VCaP (cell line): ENCODE results near the gene CFAP77.

ENCODE experiments used
- H3K27ac ChIP-seq: fragments of 450-650 bp; 2 replicates; pipeline ENCODE4 v1.5.1; 2017
- TF ChIP-seq, protein P1 (sequence below): fragments of 450-650 bp; conservative IDR thresholded peaks from 2 replicates; pipeline ENCODE4 v1.5.1; 2017; ENCODE audit warnings: mild to moderate bottlenecking, moderate library complexity

Gene CFAP77

DNA sequence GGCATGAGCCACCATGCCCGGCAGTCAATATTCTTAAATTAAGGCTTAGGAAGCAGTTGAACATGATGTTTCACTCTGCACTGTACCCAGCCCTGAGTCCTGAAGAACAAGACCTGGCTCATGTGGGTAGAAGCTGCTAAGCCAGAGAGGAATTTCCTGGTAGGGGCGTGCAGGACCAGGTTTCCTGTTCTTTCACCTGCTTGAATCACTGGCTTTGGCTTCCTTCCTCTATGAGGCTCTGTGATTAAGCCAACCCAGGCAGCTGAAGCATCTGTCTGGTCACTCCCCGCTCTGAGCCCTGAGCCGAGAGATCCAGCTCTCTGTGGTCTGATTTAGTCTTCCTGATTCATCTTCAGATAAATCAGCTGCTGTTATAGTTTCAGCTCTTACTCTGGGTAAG lies 29.1 kb downstream of the CFAP77 start:
- TF ChIP-seq, protein P1, sequence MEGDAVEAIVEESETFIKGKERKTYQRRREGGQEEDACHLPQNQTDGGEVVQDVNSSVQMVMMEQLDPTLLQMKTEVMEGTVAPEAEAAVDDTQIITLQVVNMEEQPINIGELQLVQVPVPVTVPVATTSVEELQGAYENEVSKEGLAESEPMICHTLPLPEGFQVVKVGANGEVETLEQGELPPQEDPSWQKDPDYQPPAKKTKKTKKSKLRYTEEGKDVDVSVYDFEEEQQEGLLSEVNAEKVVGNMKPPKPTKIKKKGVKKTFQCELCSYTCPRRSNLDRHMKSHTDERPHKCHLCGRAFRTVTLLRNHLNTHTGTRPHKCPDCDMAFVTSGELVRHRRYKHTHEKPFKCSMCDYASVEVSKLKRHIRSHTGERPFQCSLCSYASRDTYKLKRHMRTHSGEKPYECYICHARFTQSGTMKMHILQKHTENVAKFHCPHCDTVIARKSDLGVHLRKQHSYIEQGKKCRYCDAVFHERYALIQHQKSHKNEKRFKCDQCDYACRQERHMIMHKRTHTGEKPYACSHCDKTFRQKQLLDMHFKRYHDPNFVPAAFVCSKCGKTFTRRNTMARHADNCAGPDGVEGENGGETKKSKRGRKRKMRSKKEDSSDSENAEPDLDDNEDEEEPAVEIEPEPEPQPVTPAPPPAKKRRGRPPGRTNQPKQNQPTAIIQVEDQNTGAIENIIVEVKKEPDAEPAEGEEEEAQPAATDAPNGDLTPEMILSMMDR, result no peak
- H3K27ac ChIP-seq, result no peak overlapping the region

DNA sequence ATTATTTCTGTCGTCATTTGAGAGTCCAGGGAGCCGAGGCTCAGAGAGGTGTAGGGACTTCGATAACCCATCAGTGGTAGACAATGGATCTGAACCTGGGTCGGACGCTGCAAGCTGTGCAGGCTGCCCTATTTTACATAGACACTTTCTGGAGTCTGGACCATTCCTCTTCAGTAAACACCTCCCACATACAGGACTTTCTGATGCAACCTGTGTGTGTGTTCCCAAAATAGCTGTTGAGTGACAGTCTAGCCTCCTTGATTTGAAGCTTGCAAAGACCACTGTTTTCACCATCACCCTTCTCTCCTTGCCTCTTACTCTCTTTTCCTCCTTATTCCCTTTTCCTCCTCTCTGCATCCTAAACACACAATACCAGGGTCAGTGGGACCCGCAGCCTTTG lies 30.7 kb downstream of the CFAP77 start:
- TF ChIP-seq, protein P1, result no peak
- H3K27ac ChIP-seq, result no peak overlapping the region

DNA sequence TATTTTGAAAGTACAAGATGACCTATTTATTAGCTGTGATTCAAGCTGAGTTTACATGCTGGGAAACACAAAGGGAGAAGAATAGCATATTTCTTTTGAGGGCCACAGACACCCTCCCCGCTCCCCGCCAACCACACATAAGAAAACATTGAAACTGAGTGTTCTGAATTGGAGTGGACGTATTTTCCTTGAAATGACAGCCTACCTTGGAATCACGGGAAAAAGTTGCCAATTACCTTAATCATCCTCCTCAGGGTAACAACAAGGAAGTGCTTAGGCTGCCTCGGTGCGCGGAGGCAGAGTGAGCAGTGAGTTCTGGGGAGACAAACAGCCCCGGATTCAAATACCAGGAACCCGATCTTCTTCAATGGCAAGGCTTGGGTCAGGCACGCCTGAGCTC lies 31.4 kb downstream of the CFAP77 start:
- TF ChIP-seq, protein P1, result no peak

DNA sequence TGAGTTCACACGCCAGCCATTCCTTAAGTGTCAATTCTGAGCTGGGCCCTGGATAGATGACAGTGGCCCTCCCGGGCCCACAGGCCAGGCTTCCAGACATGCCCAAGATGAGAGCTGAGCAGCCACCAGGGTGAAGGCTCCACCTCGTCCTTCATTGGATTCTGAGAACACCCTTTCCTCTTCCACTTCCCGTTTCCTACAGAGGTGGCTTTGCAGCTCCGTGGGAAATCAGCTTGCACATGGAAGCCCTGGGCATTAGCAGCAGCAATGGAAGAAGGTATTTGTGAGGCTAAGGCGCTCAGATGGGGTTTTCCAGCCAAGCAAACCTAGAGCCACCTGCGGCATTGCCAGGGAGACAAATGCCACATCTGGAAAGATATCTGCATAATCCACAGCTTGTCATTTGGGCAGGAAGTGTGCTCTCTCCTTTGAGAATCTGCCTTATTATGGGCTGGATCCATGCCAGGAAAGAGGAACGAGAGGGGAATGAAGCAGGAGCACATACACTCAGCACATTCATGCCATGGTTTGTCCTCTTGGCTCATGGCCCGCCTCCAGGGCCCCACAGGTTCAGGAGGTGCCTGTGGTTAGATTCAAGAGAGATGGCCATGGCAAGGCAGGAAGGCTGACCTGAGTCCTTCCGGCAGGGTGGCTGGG lies 34.1 kb downstream of the CFAP77 start:
- no peak overlapping the region for H3K27ac ChIP-seq
- TF ChIP-seq, protein P1, result no peak

More for the DNA sequence above, 31.4 kb downstream of the CFAP77 start:
- no peak overlapping the region for H3K27ac ChIP-seq

DNA sequence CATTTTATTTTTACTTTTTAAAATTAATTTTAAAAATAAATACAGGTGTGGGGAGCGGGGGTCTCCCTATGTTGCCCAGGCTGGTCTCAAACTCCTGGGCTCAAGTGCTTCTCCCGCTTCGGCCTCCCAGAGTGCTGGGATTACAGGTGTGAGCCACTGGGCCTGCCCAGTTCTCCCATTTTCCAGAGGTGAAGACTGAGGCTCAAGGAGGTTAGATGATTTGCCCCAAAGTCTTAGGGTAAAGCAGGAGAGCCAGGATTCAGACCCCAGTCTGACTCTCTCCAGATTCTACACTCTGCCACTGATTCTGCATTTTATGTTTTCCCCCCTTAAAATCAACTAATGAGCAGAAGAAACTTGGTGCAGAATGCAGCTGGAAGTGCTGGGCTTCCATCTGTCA lies 36.9 kb downstream of the CFAP77 start:
- TF ChIP-seq, protein P1, result no peak

DNA sequence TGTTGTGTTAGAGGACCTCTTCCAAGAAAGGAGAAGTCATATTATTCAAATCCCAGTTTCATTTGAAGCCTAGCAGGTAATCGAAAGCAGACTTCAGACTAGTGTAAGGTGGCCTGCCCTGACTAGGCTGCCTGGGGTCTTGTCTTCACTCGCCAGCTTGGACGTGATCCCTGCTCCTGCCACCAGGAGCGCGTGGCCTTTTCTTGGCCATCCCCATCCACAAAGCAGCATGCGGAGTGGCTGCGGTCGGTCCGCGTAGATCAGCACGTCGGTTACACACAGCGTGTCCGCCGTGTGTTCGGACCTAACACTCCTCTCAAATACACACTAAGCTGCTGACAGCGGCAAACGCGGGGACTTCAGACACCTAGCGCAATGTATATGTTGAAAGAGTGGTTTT lies 37.3 kb downstream of the CFAP77 start:
- H3K27ac ChIP-seq, result no peak overlapping the region
- TF ChIP-seq, protein P1, result peak; percentile 19; the same call in 1 of the 2 replicates

More for the DNA sequence above, 36.9 kb downstream of the CFAP77 start:
- no peak overlapping the region for H3K27ac ChIP-seq

DNA sequence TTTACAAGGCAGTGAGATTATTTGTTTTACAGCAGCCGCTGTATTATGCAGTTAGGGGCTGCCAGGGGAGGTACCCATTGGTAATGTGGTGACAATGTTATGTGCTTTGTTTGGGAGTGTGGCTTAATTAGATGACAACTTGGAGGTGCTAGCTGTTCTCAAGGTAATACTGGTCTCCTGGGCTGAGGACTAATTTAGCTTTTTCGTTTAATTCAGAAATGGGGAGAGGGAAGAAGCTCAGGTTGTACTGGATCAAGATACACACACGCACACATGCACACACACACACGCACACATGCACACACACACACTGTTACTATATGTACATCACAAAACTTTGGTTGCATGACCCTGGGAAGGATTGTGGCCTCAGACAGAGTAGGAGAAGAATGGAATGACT lies 37.9 kb downstream of the CFAP77 start:
- TF ChIP-seq, protein P1, result no peak

More for the DNA sequence above, 37.9 kb downstream of the CFAP77 start:
- no peak overlapping the region for H3K27ac ChIP-seq
